VCaP (cell line): ENCODE measurements around the gene PLA2G6.
A peak's percentile ranks its signal among the peaks of the same experiment; 100 is the strongest.
"Not testable (repeated sequence)": the region's sequence is repeated elsewhere in the genome, so short reads cannot be mapped to it uniquely, and the experiment has no call there.

ENCODE experiments used
- H3K27ac ChIP-seq: fragments of 450-650 bp; 2 replicates; pipeline ENCODE4 v1.5.1; 2017
- TF ChIP-seq, protein P1 (sequence below): fragments of 450-650 bp; conservative IDR thresholded peaks from 2 replicates; pipeline ENCODE4 v1.5.1; 2017; ENCODE audit warnings: mild to moderate bottlenecking, moderate library complexity

PLA2G6 gene

DNA sequence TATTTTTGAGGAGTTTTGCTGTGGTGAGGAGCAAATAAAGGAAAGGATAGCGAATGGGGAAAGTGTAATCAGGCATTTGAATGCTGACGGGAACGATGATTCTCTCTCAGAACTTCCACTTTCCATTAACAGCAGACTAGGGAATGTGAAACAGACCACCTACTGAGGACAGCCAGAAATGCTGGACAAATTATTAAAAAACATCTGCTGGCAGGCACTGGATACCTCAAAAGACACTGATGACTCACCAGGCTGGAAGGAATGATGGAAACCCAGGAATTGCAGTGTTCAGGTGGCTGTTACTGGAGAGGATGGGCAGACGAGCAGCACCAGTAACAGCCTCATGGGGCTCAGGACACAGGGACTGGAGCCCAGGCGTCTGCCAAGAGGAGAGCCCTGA is 33.4 kb downstream of the PLA2G6 start:
- H3K27ac ChIP-seq, result no peak overlapping the region
- TF ChIP-seq, protein P1, sequence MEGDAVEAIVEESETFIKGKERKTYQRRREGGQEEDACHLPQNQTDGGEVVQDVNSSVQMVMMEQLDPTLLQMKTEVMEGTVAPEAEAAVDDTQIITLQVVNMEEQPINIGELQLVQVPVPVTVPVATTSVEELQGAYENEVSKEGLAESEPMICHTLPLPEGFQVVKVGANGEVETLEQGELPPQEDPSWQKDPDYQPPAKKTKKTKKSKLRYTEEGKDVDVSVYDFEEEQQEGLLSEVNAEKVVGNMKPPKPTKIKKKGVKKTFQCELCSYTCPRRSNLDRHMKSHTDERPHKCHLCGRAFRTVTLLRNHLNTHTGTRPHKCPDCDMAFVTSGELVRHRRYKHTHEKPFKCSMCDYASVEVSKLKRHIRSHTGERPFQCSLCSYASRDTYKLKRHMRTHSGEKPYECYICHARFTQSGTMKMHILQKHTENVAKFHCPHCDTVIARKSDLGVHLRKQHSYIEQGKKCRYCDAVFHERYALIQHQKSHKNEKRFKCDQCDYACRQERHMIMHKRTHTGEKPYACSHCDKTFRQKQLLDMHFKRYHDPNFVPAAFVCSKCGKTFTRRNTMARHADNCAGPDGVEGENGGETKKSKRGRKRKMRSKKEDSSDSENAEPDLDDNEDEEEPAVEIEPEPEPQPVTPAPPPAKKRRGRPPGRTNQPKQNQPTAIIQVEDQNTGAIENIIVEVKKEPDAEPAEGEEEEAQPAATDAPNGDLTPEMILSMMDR, result no peak

DNA sequence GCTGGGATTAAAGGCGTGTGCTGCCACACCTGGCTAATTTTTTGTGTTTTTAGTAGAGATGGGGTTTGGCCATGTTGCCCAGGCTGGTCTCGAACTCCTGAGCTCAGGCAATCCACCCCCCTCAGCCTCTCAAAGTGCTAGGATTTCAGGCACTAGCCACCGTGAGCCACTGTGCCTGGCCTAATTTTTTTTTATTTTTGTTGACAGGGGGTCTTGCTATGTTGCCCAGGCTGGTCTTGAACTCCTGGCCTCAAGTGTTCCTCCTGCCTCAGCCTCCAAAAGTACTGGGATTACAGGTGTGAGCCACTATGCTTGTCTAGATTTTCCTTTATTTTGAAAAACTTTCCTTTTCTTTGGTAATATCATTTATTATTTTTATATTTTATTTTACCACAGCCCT is 35.5 kb downstream of the PLA2G6 start:
- not testable (repeated sequence) for H3K27ac ChIP-seq

DNA sequence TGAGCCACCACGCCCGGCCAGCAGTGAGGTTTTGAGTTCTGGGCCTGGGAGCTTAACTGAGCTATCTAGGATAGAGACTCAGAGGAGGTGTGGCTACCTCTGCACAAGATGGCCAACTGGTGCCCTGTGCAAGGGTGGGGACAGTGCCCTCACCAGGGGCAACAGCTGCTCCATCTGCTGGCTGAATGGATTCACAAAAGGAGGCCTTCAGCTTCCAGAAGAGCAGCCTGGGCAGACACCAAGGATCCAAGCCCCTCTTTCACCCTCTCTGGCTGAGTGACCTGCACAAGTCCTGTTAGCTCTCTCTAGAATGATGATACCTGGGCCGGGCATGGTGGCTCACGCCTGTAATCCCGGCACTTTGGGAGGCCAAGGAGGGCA is 37.6 kb downstream of the PLA2G6 start:
- TF ChIP-seq, protein P1, result peak; percentile 52
- peak overlapping the region; percentile 57 for H3K27ac ChIP-seq

DNA sequence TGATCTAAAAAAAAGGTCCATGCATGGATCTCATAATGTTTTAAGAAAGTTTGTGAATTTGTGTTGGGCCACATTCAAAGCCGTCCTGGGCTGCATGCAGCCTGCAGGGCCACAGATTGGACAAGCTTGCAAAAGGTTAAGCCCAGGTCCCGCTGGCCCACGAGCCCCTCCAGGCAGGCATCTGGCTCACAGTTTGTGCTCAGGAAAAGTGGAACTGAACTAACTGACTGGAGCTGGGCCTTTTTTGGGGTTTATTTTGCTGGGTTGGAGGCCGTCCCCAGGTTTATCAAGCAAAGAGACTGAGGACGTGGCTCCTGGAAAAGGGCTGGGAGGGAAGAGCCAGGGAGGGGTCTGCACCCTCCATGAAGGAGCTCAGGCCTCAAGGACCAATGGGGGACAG is 39.0 kb downstream of the PLA2G6 start:
- H3K27ac ChIP-seq, result peak overlapping the region; percentile 57
- TF ChIP-seq, protein P1, result no peak

DNA sequence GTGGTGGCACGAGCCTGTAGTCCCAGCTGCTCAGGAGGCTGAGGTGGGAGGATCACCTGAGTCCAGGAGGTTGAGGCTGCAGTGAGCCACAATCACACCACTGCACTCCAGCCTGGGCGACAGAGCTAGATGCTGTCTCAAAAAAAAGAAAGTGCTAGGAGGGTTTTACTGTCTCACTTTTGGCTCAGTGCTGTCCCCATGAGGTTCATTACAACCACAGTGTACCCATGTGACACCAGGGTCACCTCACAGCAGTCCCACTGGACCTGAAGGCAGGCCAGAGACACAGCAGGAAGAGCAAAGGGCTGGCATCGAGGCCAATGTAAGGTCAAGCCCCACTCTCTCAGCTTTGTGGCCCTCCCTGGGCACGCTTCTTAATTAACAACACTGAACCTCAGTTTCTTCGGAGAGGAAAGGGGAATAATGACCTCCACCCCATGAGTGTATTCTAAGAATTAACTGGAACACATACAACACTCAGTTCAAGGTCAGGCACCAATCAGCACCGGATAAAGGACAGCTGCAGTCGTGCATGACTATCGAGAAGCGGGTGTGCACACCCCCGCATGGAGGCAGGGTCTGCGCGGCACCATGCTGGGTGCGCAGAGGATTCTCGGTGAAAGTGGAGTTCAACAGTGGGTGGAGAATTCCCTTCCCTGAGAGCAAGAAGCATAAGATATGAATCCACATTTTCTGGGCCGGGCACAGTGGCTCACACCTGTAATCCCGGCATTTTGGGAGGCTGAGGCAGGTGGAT is 40.2 kb downstream of the PLA2G6 start:
- no peak overlapping the region; the same call in 1 of the 2 replicates for H3K27ac ChIP-seq
- TF ChIP-seq, protein P1, result no peak

DNA sequence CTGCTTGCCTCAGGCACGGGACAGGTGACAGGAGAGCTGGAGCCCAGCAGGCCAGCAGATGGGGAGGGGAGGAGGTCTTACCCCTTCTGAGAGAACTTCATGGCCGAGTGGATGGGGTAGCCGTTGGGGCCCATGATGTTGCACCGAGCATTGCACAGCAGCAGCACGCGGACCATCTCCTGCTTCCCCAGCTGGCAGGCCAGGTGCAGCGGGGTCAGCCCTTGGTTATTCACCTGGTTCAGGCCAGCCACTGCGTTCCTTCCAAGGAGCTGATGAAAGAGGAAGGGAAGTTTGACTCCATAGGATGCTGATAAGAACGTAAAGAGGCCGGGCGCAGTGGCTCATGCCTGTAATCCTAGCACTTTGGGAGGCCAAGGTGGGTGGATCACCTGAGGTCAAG is 41.7 kb downstream of the PLA2G6 start:
- H3K27ac ChIP-seq, result no peak overlapping the region
- TF ChIP-seq, protein P1, result no peak

DNA sequence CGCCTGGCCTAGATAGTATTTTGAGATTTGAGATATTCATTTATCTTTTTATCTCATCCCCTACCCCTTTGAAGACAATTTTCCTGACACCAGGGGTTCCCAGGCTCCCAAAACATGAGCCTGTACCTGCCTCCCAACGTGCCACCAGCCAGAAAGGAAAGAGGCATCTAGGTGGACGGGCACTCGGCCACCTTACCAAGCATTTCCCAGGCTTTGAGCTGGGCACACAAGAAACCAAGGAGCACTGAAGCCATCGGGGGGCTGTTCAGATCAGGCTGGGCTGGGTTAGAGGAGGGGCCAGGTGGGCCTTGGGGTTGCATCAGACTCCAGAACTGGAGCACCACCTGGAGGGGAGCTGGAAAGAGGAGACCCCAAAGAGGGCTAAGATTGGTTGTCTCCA is 42.7 kb downstream of the PLA2G6 start:
- H3K27ac ChIP-seq, result no peak overlapping the region
- TF ChIP-seq, protein P1, result no peak

DNA sequence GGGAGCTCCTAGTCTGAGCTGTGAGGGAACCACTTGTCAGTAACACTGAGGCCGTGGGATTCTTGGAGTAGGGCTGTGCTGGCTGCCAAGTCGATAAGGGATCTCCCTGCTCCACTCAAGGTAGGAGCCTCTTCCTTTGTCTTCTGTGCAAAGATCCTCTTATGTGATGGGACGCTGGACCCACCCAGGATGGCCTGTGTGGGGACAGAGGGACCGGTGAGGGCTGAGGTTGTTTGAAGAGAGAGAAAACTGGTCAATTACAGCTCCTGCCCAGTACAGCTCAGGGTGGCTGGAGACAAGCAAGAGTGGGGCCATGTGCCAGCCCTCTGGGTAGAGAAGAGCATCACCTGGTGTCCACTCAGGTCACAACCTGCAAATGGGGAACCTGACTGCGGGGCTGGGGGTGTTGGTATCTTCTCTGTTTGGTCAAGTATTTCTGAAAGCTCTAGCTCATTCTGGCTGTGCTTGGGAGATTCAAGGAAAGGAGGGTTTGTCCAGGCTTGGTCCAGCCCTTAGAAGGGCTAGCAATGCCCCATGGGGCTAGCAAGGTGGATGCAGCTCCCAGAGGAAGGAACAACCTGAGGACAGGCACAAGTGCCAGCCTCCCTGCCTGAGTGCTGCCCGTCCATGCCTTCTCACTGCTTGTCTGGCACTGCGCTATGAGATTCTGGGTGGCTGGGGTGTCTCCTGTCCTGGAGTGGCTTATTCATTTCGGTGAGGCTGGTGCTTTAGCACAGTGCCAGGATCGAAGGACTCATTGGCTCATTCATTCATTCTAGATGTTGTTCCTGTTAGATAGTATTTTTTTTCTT is 43.5 kb downstream of the PLA2G6 start:
- TF ChIP-seq, protein P1, result no peak
- H3K27ac ChIP-seq, result no peak overlapping the region
